Neural cell (in vitro differentiated cells): ENCODE results near the gene ADGRA1. TPM values are rescaled to one million over a fixed set of nuclear protein-coding genes. Genes with fewer than 3 reads are reported as not detected.
A peak's percentile ranks its signal among the peaks of the same experiment; 100 is the strongest.

ENCODE experiments used
- H2AFZ ChIP-seq: fragments of 200-600, 300-800 bp; sonication (generic), shearing (Covaris generic); 2 replicates; pipeline ENCODE4 v1.6.0; 2014; ENCODE audit warnings: low read depth, mild to moderate bottlenecking, antibody characterized with exemption, low read length, moderate library complexity
- H3F3A ChIP-seq: fragments of 200-600 bp; shearing (Covaris generic); 2 replicates; pipeline ENCODE4 v1.6.1; 2016; ENCODE audit warnings: mild to moderate bottlenecking, moderate library complexity, mixed read lengths, antibody characterized with exemption, low read length; ENCODE audit not compliant: insufficient read depth, poor library complexity, severe bottlenecking
- H3K27ac ChIP-seq: fragments of 200-600, 300-800 bp; sonication (generic), shearing (Covaris generic); 2 replicates; pipeline ENCODE4 v1.5.1; 2014; ENCODE audit warnings: mild to moderate bottlenecking, low read length, moderate library complexity
- H3K27me3 ChIP-seq: fragments of 300-800, 200-600 bp; sonication (generic), shearing (Covaris generic); 2 replicates; pipeline ENCODE4 v1.6.0; 2014; ENCODE audit warnings: mild to moderate bottlenecking, low read depth, low read length, moderate library complexity; ENCODE audit not compliant: insufficient read depth
- H3K36me3 ChIP-seq: fragments of 300-800, 200-600 bp; sonication (generic), shearing (Covaris generic); 2 replicates; pipeline ENCODE4 v1.5.1; 2014; ENCODE audit warnings: mild to moderate bottlenecking, antibody characterized with exemption, low read length, moderate library complexity; ENCODE audit not compliant: insufficient read depth
- H3K4me2 ChIP-seq: fragments of 300-800, 200-600 bp; sonication (generic), shearing (Covaris generic); 2 replicates; pipeline ENCODE4 v1.6.0; 2014; ENCODE audit warnings: mild to moderate bottlenecking, low read length
- H3K4me3 ChIP-seq: fragments of 300-800, 200-600 bp; sonication (generic), shearing (Covaris generic); 2 replicates; pipeline ENCODE4 v1.5.1; 2014; ENCODE audit warnings: mild to moderate bottlenecking, low read length, moderate library complexity
- H3K79me2 ChIP-seq: fragments of 200-600 bp; shearing (Covaris generic); replicated peaks from 2 replicates; pipeline ENCODE4 v1.6.0; 2014; ENCODE audit warnings: mild to moderate bottlenecking, low read length, moderate library complexity; ENCODE audit not compliant: insufficient read depth
- H3K9ac ChIP-seq: fragments of 300-800, 200-600 bp; sonication (generic), shearing (Covaris generic); 2 replicates; pipeline ENCODE4 v1.6.1; 2016; ENCODE audit warnings: mild to moderate bottlenecking, low read length, mixed read lengths
- H3K9me2 ChIP-seq: fragments of 200-600 bp; shearing (Covaris generic); 2 replicates; pipeline ENCODE4 v1.6.1; 2016; ENCODE audit warnings: mild to moderate bottlenecking, low read length, mixed read lengths; ENCODE audit not compliant: insufficient read depth
- H3K9me3 ChIP-seq: fragments of 200-600, 300-800 bp; sonication (generic), shearing (Covaris generic); 2 replicates; pipeline ENCODE4 v1.6.1; 2016; ENCODE audit warnings: mild to moderate bottlenecking, mixed run types, low read length, moderate library complexity, mixed read lengths
- H4K20me1 ChIP-seq: fragments of 200-600 bp; shearing (Covaris generic); 2 replicates; pipeline ENCODE4 v1.6.1; 2016; ENCODE audit warnings: mild to moderate bottlenecking, mixed run types; ENCODE audit not compliant: insufficient read depth
- CTCF ChIP-seq: fragments of 450-650 bp; IDR thresholded peaks from 2 replicates; pipeline ENCODE4 v1.5.1; 2014; ENCODE audit warnings: antibody characterized with exemption, mild to moderate bottlenecking, moderate library complexity; ENCODE audit not compliant: poor library complexity, severe bottlenecking
- EP300 ChIP-seq: fragments of 450-650 bp; conservative IDR thresholded peaks from 2 replicates; pipeline ENCODE4 v1.6.1; 2014; ENCODE audit warnings: antibody characterized with exemption, mild to moderate bottlenecking, moderate library complexity; ENCODE audit not compliant: poor library complexity, severe bottlenecking
- EZH2 ChIP-seq: fragments of 200-600, 300-800 bp; shearing (Covaris generic), sonication (generic); IDR thresholded peaks from 2 replicates; pipeline ENCODE4 v1.6.1; 2014; ENCODE audit warnings: antibody characterized with exemption, low read length, borderline replicate concordance, mild to moderate bottlenecking; ENCODE audit not compliant: insufficient read depth, poor library complexity, severe bottlenecking
- MXI1 ChIP-seq: fragments of 450-650 bp; conservative IDR thresholded peaks from 2 replicates; pipeline ENCODE4 v1.6.1; 2014; ENCODE audit warnings: antibody characterized with exemption, mild to moderate bottlenecking; ENCODE audit not compliant: poor library complexity, severe bottlenecking
- POLR2AphosphoS5 ChIP-seq: IDR thresholded peaks from 2 replicates; pipeline ENCODE4 v1.6.1; 2012
- RAD21 ChIP-seq: fragments of 450-650 bp; conservative IDR thresholded peaks from 2 replicates; pipeline ENCODE4 v1.6.1; 2014; ENCODE audit warnings: antibody characterized with exemption, mild to moderate bottlenecking, moderate library complexity
- REST ChIP-seq: IDR thresholded peaks from 2 replicates; pipeline ENCODE4 v1.6.1; 2012; ENCODE audit warnings: borderline replicate concordance
- SMC3 ChIP-seq: fragments of 450-650 bp; conservative IDR thresholded peaks from 2 replicates; pipeline ENCODE4 v1.6.1; 2014; ENCODE audit warnings: antibody characterized with exemption, mild to moderate bottlenecking, moderate library complexity; ENCODE audit not compliant: poor library complexity
- TAF1 ChIP-seq: IDR thresholded peaks from 2 replicates; pipeline ENCODE4 v1.6.1; 2012; ENCODE audit warnings: low read depth
- polyA plus RNA-seq: library from polyadenylated mRNA; depleted of rRNA; stranded (reverse); fragments of >200 nt; gene quantifications from 2 replicates; pipeline ENCODE4 v1.2.3, GENCODE V29; 2014

The ADGRA1 gene
- polyA plus RNA-seq, 1 donor from 2014 or later, result 2.2 TPM

- Histone ChIP-seq H2AFZ (no peak overlapping the region), H3K9ac (no peak overlapping the region), H3K27ac (no peak overlapping the region), H4K20me1 (no peaks in the 10 kb centered on the region), H3K9me3 (no peaks in the 10 kb centered on the region), H3K9me2 (no peaks in the 10 kb centered on the region), H3K4me2 (no peak overlapping the region), H3K79me2 (no peaks in the 10 kb centered on the region), H3K36me3 (no peaks in the 10 kb centered on the region), H3F3A (no peaks in the 10 kb centered on the region), H3K4me3 (peak overlapping the region; percentile 6), H3K27me3 (no peaks in the 10 kb centered on the region)
- peak; percentile 25 for TF ChIP-seq CTCF
- TF ChIP-seq SMC3, result no peak
Observed at GRCh38 chr10:133082685-133083421, 4.9 kb upstream of the ADGRA1 start.

- TF ChIP-seq RAD21 (no peak), POLR2AphosphoS5 (no peak), MXI1 (no peak), SMC3 (no peak), TAF1 (no peak), REST (no peak), CTCF (no peak), EP300 (no peak), EZH2 (no peak)
- no peak overlapping the region for H3K9ac ChIP-seq
- H3K27ac ChIP-seq, result no peak overlapping the region
Observed at GRCh38 chr10:133083422-133084100, 4.2 kb upstream of the ADGRA1 start.

More at GRCh38 chr10:133083422-133084100, 4.2 kb upstream of the ADGRA1 start:
- Histone ChIP-seq H3K79me2 (no peaks in the 10 kb centered on the region), H3K4me2 (no peak overlapping the region), H2AFZ (no peak overlapping the region), H3K9me3 (no peaks in the 10 kb centered on the region), H3K4me3 (no peak overlapping the region), H3K36me3 (no peaks in the 10 kb centered on the region), H3F3A (no peaks in the 10 kb centered on the region), H3K27me3 (no peaks in the 10 kb centered on the region), H4K20me1 (no peaks in the 10 kb centered on the region), H3K9me2 (no peaks in the 10 kb centered on the region)
